ENCODE measurements around the gene TBC1D8.

DNA sequence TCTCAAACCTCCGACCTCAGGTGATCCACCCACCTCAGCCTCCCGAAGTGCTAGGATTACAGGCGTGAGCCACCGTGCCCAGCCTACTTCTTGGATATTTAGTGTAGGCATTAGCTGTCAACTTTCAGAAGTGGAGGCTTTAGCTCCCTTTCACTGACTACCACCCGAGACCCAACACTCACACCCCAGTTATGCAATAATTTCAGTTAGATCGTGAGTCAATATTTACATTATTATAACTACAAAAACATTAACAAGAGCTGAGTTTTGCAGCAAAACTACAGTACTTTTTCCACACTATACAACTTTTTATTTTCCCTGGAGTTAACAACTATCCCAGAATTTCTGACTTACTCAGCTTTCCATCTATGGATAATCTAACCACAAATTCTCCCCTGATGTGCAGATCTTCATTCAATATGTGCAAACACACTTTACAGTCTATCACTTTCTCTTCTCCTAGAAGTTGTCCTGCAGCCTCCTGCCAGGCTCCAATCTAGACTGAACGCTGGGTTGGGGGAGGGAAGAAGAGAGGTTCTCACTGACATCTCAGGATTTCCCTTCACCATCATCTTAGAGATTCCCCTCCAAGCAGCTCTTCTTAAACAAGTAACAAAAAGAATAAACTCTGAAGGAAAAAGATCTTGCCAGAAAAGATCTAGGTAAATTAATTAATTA lies 10.1 kb downstream of the TBC1D8 start:
- TF ChIP-seq CTCF (conservative IDR thresholded peaks at IDR 0.05; ENCODE audit: low read depth, low read length) (no peak), EZH2 (IDR thresholded peaks at IDR 0.05; ENCODE audit: borderline replicate concordance, low read depth, low read length, poor library complexity, severe bottlenecking) (no peak)

Measured in A673 (cell line).